K562 (cell line): Measurements from ENCODE around the gene PLCB3. TPM values are rescaled to one million over a fixed set of nuclear protein-coding genes. Genes with fewer than 3 reads are reported as not detected.

Experiments used
- GTF2E2 ChIP-seq: fragments of 200-800 bp; sonication (Bioruptor generic); IDR thresholded peaks from 2 replicates; pipeline ENCODE4 v1.6.1; 2016; ENCODE audit warnings: missing genetic modification characterization, missing compliant biosample characterization
- HMGN3 ChIP-seq: IDR thresholded peaks from 2 replicates; pipeline ENCODE4 v1.6.1; 2011; ENCODE audit warnings: borderline replicate concordance, low read depth, mild to moderate bottlenecking, mixed read lengths, low read length; ENCODE audit not compliant: insufficient read length; ENCODE audit errors: extremely low read depth
- IFI16 ChIP-seq: fragments of 250-450 bp; sonication (Bioruptor Pico); IDR thresholded peaks from 2 replicates; pipeline ENCODE4 v2.1.2; 2022; ENCODE audit warnings: mild to moderate bottlenecking, inconsistent platforms
- MTA3 ChIP-seq: fragments of 450-650 bp; formaldehyde crosslinking; IDR thresholded peaks from 2 replicates; pipeline ENCODE4 v1.6.1; 2017; ENCODE audit warnings: mild to moderate bottlenecking, borderline replicate concordance
- POLR2AphosphoS5 ChIP-seq: IDR thresholded peaks from 2 replicates; pipeline ENCODE4 v1.6.1; 2011; ENCODE audit warnings: mild to moderate bottlenecking, low read depth, low read length, moderate library complexity; ENCODE audit not compliant: control insufficient read depth, insufficient read depth
- SOX6 ChIP-seq: fragments of 450-650 bp; IDR thresholded peaks from 2 replicates; pipeline ENCODE4 v1.6.1; 2014; ENCODE audit warnings: mild to moderate bottlenecking
- TAF1 ChIP-seq: IDR thresholded peaks from 2 replicates; pipeline ENCODE4 v1.6.1; 2011; ENCODE audit warnings: mild to moderate bottlenecking, low read length, moderate library complexity; ENCODE audit not compliant: insufficient read depth, control insufficient read depth, severe bottlenecking; ENCODE audit errors: extremely low read depth
- ZNF165 ChIP-seq: fragments of 250-450 bp; sonication (Bioruptor Pico); IDR thresholded peaks from 2 replicates; pipeline ENCODE4 v1.4.0; 2020; ENCODE audit warnings: borderline replicate concordance
- ZNF431 ChIP-seq: sonication (generic); formaldehyde crosslinking; IDR thresholded peaks from 2 replicates; pipeline ENCODE4 v1.8.0; 2022; ENCODE audit warnings: mild to moderate bottlenecking, missing genetic modification reagents
- polyA plus RNA-seq, 8 experiments: library from polyadenylated mRNA; depleted of rRNA in 4 of 8; stranded (reverse) in 5 of 8; unstranded in 3 of 8; fragments of >200 nt; fragmentation: Nextera tagmentation in 2 of 8; fragmentation: Illumina TruSeq in 1 of 8; extraction: Ambion mirVana in 2 of 8; extraction: Trizol in 1 of 8; gene quantifications; 2 replicates each; pipeline versions ENCODE4 v1.2.1 to v1.2.3, GENCODE V29; 2011 to 2014; ENCODE audit warnings: inconsistent platforms in 1 of 8, missing spikeins in 1 of 8
- total RNA-seq, 7 experiments: library from RNA; depleted of rRNA in 6 of 7; stranded (reverse); fragments of >200 nt in 6 of 7; fragmentation: Illumina TruSeq in 2 of 7; extraction: Trizol in 2 of 7; gene quantifications; 2 replicates each; pipeline versions ENCODE4 v1.2.1 to v1.2.3, GENCODE V29; 2011 to 2021; ENCODE audit warnings: low replicate concordance in 1 of 7
- TF ChIP-seq, protein P1 (sequence below), 2 experiments: fragments of 450-650 bp; IDR thresholded peaks; 2 replicates each; pipeline ENCODE4 v1.6.1; 2018; ENCODE audit warnings: mild to moderate bottlenecking in 2 of 2, low read depth in 1 of 2; ENCODE audit not compliant: partially characterized antibody in 2 of 2
- TF ChIP-seq, protein P2 (sequence below): fragments of 200-800 bp; sonication (Bioruptor generic); IDR thresholded peaks from 2 replicates; pipeline ENCODE4 v1.6.1; 2017; ENCODE audit warnings: missing genetic modification characterization, missing compliant biosample characterization
- TF ChIP-seq, protein P3 (sequence below): fragments of 450-650 bp; IDR thresholded peaks from 2 replicates; pipeline ENCODE4 v1.6.1; 2014; ENCODE audit warnings: low read depth, mild to moderate bottlenecking, moderate library complexity, borderline replicate concordance
- TF ChIP-seq, protein P4 (sequence below), 2 experiments: IDR thresholded peaks; 2 replicates each; pipeline ENCODE4 v1.6.1; 2011; ENCODE audit warnings: borderline replicate concordance in 1 of 2, control low read depth in 1 of 2, low read depth in 1 of 2, low read length in 1 of 2, mild to moderate bottlenecking in 1 of 2, mixed read lengths in 1 of 2, moderate library complexity in 1 of 2; ENCODE audit not compliant: insufficient read depth in 1 of 2, insufficient read length in 1 of 2, poor library complexity in 1 of 2, severe bottlenecking in 1 of 2; ENCODE audit errors: extremely low read depth in 1 of 2

Gene PLCB3
- total and polyA plus RNA-seq, 9 of the 15 experiments (the other 6 are each of a cell fraction or from before 2014, with no cell fraction given), result 0.31 to 44.8 (median 14.6) TPM

DNA sequence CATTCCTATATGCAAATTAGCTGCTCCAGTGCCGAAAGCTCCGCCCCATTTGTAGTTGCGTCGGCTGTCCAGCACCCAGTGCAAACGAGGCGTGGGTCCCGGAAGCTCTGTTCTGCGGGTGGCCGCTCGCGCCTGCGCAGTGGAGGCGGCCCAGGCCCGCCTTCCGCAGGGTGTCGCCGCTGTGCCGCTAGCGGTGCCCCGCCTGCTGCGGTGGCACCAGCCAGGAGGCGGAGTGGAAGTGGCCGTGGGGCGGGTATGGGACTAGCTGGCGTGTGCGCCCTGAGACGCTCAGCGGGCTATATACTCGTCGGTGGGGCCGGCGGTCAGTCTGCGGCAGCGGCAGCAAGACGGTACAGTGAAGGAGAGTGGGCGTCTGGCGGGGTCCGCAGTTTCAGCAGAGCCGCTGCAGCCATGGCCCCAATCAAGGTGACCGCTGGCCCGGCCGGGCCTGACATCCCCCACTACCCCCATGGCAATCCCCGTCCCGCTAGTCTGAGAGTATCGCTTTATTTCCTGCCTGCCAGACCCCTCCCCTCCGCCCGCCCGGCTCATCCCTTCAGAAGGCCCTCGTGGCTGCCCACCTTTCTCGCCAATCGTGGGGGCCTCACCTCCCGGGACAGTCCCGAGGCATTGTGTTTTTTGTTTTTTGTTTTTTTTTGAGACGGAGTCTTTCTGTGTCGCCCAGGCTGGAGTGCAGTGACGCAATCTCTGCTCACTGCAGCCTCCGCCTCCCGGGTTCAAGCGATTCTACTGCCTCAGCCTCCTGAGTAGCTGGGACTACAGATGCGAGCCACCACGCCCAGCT is 66.8 kb downstream of the PLCB3 start, which contains the start of gene PRDX5 (continued):
- TF ChIP-seq, protein P1, sequence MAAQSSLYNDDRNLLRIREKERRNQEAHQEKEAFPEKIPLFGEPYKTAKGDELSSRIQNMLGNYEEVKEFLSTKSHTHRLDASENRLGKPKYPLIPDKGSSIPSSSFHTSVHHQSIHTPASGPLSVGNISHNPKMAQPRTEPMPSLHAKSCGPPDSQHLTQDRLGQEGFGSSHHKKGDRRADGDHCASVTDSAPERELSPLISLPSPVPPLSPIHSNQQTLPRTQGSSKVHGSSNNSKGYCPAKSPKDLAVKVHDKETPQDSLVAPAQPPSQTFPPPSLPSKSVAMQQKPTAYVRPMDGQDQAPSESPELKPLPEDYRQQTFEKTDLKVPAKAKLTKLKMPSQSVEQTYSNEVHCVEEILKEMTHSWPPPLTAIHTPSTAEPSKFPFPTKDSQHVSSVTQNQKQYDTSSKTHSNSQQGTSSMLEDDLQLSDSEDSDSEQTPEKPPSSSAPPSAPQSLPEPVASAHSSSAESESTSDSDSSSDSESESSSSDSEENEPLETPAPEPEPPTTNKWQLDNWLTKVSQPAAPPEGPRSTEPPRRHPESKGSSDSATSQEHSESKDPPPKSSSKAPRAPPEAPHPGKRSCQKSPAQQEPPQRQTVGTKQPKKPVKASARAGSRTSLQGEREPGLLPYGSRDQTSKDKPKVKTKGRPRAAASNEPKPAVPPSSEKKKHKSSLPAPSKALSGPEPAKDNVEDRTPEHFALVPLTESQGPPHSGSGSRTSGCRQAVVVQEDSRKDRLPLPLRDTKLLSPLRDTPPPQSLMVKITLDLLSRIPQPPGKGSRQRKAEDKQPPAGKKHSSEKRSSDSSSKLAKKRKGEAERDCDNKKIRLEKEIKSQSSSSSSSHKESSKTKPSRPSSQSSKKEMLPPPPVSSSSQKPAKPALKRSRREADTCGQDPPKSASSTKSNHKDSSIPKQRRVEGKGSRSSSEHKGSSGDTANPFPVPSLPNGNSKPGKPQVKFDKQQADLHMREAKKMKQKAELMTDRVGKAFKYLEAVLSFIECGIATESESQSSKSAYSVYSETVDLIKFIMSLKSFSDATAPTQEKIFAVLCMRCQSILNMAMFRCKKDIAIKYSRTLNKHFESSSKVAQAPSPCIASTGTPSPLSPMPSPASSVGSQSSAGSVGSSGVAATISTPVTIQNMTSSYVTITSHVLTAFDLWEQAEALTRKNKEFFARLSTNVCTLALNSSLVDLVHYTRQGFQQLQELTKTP (IDR thresholded peaks at IDR 0.05; ENCODE audit: low read depth in 1 of 2, partially characterized antibody in 2 of 2), result peak in 1 of 2 experiments; percentile 48
- TF ChIP-seq ZNF165 (CRISPR knock-in tag) (no peak), ZNF431 (peak; percentile 43), HMGN3 (peak; percentile 87), SOX6 (peak; percentile 10; the same call in 1 of the 2 replicates), TAF1 (peak; percentile 50), IFI16 (CRISPR knock-in tag) (no peak), GTF2E2 (tag) (0 out of 2 replicates have a peak, but pooled peaks have one; percentile 43), POLR2AphosphoS5 (peak; percentile 81), MTA3 (peak; percentile 84)
- TF ChIP-seq, protein P2, sequence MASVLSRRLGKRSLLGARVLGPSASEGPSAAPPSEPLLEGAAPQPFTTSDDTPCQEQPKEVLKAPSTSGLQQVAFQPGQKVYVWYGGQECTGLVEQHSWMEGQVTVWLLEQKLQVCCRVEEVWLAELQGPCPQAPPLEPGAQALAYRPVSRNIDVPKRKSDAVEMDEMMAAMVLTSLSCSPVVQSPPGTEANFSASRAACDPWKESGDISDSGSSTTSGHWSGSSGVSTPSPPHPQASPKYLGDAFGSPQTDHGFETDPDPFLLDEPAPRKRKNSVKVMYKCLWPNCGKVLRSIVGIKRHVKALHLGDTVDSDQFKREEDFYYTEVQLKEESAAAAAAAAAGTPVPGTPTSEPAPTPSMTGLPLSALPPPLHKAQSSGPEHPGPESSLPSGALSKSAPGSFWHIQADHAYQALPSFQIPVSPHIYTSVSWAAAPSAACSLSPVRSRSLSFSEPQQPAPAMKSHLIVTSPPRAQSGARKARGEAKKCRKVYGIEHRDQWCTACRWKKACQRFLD, result 0 out of 2 replicates have a peak, but pooled peaks have one; percentile 34
- TF ChIP-seq, protein P3, sequence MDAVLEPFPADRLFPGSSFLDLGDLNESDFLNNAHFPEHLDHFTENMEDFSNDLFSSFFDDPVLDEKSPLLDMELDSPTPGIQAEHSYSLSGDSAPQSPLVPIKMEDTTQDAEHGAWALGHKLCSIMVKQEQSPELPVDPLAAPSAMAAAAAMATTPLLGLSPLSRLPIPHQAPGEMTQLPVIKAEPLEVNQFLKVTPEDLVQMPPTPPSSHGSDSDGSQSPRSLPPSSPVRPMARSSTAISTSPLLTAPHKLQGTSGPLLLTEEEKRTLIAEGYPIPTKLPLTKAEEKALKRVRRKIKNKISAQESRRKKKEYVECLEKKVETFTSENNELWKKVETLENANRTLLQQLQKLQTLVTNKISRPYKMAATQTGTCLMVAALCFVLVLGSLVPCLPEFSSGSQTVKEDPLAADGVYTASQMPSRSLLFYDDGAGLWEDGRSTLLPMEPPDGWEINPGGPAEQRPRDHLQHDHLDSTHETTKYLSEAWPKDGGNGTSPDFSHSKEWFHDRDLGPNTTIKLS, result peak; percentile 83
- TF ChIP-seq, protein P4, sequence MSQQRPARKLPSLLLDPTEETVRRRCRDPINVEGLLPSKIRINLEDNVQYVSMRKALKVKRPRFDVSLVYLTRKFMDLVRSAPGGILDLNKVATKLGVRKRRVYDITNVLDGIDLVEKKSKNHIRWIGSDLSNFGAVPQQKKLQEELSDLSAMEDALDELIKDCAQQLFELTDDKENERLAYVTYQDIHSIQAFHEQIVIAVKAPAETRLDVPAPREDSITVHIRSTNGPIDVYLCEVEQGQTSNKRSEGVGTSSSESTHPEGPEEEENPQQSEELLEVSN (IDR thresholded peaks at IDR 0.05; ENCODE audit: borderline replicate concordance in 1 of 2, extremely low read depth in 1 of 2, insufficient read depth in 1 of 2, insufficient read length in 1 of 2, low read depth in 1 of 2, low read length in 1 of 2, poor library complexity in 1 of 2, severe bottlenecking in 1 of 2), result peak in 1 of 2 experiments; percentile 77
